HEK293 (cell line): ENCODE results near the gene CADPS.

Source experiments
- CTCF ChIP-seq: fragments of 450-650 bp; formaldehyde crosslinking; IDR thresholded peaks from 2 replicates; pipeline ENCODE4 v1.5.1; 2016; ENCODE audit warnings: missing biosample characterization, missing genetic modification characterization
- YY1 ChIP-seq: fragments of 450-650 bp; formaldehyde crosslinking; IDR thresholded peaks from 2 replicates; pipeline ENCODE4 v1.5.1; 2018; ENCODE audit warnings: missing biosample characterization, missing genetic modification characterization
- ZBTB20 ChIP-seq: fragments of 450-650 bp; formaldehyde crosslinking; IDR thresholded peaks from 2 replicates; pipeline ENCODE4 v1.5.1; 2016; ENCODE audit warnings: missing biosample characterization, missing genetic modification characterization
- ZNF157 ChIP-seq: fragments of 450-650 bp; formaldehyde crosslinking; IDR thresholded peaks from 2 replicates; pipeline ENCODE4 v1.5.1; 2016; ENCODE audit warnings: missing biosample characterization, missing genetic modification characterization
- ZNF292 ChIP-seq: fragments of 450-650 bp; formaldehyde crosslinking; IDR thresholded peaks from 2 replicates; pipeline ENCODE4 v1.5.1; 2016; ENCODE audit warnings: low read depth, missing biosample characterization, missing genetic modification characterization, borderline replicate concordance
- ZNF335 ChIP-seq: fragments of 450-650 bp; formaldehyde crosslinking; conservative IDR thresholded peaks from 2 replicates; pipeline ENCODE4 v1.5.1; 2016; ENCODE audit warnings: missing biosample characterization, missing genetic modification characterization
- ZNF362 ChIP-seq: fragments of 450-650 bp; formaldehyde crosslinking; IDR thresholded peaks from 2 replicates; pipeline ENCODE4 v1.5.1; 2016; ENCODE audit warnings: missing biosample characterization, missing genetic modification characterization
- ZNF513 ChIP-seq: fragments of 450-650 bp; IDR thresholded peaks from 2 replicates; pipeline ENCODE4 v1.5.1; 2018; ENCODE audit warnings: missing biosample characterization, missing genetic modification characterization
- ZNF518A ChIP-seq: fragments of 450-650 bp; formaldehyde crosslinking; conservative IDR thresholded peaks from 2 replicates; pipeline ENCODE4 v1.5.1; 2016; ENCODE audit warnings: low read depth, missing biosample characterization, missing genetic modification characterization
- ZNF624 ChIP-seq: fragments of 450-650 bp; formaldehyde crosslinking; IDR thresholded peaks from 2 replicates; pipeline ENCODE4 v1.5.1; 2017; ENCODE audit warnings: missing biosample characterization, missing genetic modification characterization
- ZNF704 ChIP-seq: fragments of 450-650 bp; formaldehyde crosslinking; IDR thresholded peaks from 2 replicates; pipeline ENCODE4 v1.5.1; 2016; ENCODE audit warnings: missing biosample characterization, missing genetic modification characterization
- ZNF747 ChIP-seq: fragments of 450-650 bp; formaldehyde crosslinking; IDR thresholded peaks from 2 replicates; pipeline ENCODE4 v1.5.1; 2016; ENCODE audit warnings: missing biosample characterization, missing genetic modification characterization
- TF ChIP-seq, protein P1 (sequence below): fragments of 450-650 bp; formaldehyde crosslinking; IDR thresholded peaks from 2 replicates; pipeline ENCODE4 v1.5.1; 2016; ENCODE audit warnings: missing biosample characterization, missing genetic modification characterization

DNA sequence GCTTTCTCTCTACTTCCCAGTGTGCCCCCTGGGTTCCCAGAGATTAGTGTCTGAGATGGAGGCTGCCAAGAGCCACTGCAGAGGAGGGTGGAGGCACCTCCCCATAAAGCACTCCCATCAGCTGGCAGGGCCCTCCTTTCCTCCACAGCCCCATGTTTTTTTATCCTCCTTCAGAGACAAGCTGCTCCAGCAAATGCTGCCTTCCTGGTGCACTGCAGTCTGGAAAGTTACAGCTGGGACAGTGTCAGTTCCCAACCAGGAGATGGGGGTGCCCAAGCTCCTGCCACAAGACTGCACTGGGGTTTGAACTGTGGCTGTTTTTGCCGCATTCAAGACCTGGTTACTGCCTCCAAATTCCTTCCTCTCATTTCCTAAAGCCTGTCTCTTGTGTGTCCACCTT is 206.1 kb downstream of the CADPS start:
- TF ChIP-seq ZNF624 (no peak), ZNF747 (tag by site-specific recombination) (no peak), CTCF (tag by site-specific recombination) (no peak), ZBTB20 (tag by site-specific recombination) (no peak), ZNF704 (tag by site-specific recombination) (no peak), ZNF518A (tag by site-specific recombination) (no peak), ZNF362 (tag by site-specific recombination) (no peak), ZNF157 (tag by site-specific recombination) (no peak), ZNF292 (tag by site-specific recombination) (no peak), ZNF335 (tag by site-specific recombination) (no peak), YY1 (no peak), ZNF513 (no peak)
- TF ChIP-seq, protein P1, sequence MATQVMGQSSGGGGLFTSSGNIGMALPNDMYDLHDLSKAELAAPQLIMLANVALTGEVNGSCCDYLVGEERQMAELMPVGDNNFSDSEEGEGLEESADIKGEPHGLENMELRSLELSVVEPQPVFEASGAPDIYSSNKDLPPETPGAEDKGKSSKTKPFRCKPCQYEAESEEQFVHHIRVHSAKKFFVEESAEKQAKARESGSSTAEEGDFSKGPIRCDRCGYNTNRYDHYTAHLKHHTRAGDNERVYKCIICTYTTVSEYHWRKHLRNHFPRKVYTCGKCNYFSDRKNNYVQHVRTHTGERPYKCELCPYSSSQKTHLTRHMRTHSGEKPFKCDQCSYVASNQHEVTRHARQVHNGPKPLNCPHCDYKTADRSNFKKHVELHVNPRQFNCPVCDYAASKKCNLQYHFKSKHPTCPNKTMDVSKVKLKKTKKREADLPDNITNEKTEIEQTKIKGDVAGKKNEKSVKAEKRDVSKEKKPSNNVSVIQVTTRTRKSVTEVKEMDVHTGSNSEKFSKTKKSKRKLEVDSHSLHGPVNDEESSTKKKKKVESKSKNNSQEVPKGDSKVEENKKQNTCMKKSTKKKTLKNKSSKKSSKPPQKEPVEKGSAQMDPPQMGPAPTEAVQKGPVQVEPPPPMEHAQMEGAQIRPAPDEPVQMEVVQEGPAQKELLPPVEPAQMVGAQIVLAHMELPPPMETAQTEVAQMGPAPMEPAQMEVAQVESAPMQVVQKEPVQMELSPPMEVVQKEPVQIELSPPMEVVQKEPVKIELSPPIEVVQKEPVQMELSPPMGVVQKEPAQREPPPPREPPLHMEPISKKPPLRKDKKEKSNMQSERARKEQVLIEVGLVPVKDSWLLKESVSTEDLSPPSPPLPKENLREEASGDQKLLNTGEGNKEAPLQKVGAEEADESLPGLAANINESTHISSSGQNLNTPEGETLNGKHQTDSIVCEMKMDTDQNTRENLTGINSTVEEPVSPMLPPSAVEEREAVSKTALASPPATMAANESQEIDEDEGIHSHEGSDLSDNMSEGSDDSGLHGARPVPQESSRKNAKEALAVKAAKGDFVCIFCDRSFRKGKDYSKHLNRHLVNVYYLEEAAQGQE (tag by site-specific recombination) = no peak
